HEK293 (cell line): ENCODE data around the gene ZNF681.

Source experiments
- CTCF ChIA-PET: fragments of 350-600 bp; formaldehyde crosslinking; extraction: SDS; loops from one replicate; lab custom pipeline; 2021; ENCODE audit warnings: antibody characterized with exemption; lab: Yijun Ruan, JAX
- POLR2A ChIA-PET: fragments of 300-600 bp; formaldehyde crosslinking; extraction: SDS; loops from one replicate; lab custom pipeline; 2020; ENCODE audit warnings: antibody characterized with exemption, inconsistent platforms; lab: Yijun Ruan, JAX
- H3K27ac ChIP-seq: fragments of 200-500 bp; sonication (Bioruptor generic); 2 replicates; pipeline ENCODE4 v1.5.1; 2014; ENCODE audit warnings: low read depth, low read length, control low read depth, inconsistent platforms; ENCODE audit errors: extremely low read depth
- H3K36me3 ChIP-seq, 2 experiments: fragments of 200-500 bp in 1 of 2; sonication (Bioruptor generic) in 1 of 2; 1 replicate in 1 of 2; 2 replicates in 1 of 2; pipeline ENCODE4 v1.5.1; 2014 to 2017; ENCODE audit warnings: inconsistent platforms in 2 of 2, low read length in 2 of 2; ENCODE audit not compliant: control insufficient read depth in 2 of 2, insufficient read depth in 1 of 2
- H3K4me1 ChIP-seq: fragments of 200-500 bp; sonication (Bioruptor generic); 2 replicates; pipeline ENCODE4 v1.5.1; 2014; ENCODE audit warnings: mild to moderate bottlenecking, low read length, inconsistent platforms; ENCODE audit not compliant: control insufficient read depth, insufficient read depth
- H3K4me3 ChIP-seq: 2 replicates; pipeline ENCODE4 v1.5.1; 2011; ENCODE audit warnings: low read depth, mild to moderate bottlenecking, control low read depth, low read length, moderate library complexity
- H3K9me3 ChIP-seq: fragments of 200-500 bp; sonication (Bioruptor generic); 2 replicates; pipeline ENCODE4 v1.5.1; 2014; ENCODE audit warnings: low read depth, low read length, inconsistent platforms; ENCODE audit not compliant: control insufficient read depth, insufficient read depth
- GFI1B ChIP-seq: fragments of 450-650 bp; formaldehyde crosslinking; IDR thresholded peaks from 2 replicates; pipeline ENCODE4 v1.5.1; 2016; ENCODE audit warnings: missing biosample characterization, missing genetic modification characterization
- GLI4 ChIP-seq: fragments of 450-650 bp; formaldehyde crosslinking; IDR thresholded peaks from 2 replicates; pipeline ENCODE4 v1.5.1; 2016; ENCODE audit warnings: missing biosample characterization, missing genetic modification characterization
- INSM2 ChIP-seq: fragments of 450-650 bp; formaldehyde crosslinking; IDR thresholded peaks from 2 replicates; pipeline ENCODE4 v1.5.1; 2016; ENCODE audit warnings: missing biosample characterization, missing genetic modification characterization
- MEIS1 ChIP-seq: sonication (generic); formaldehyde crosslinking; IDR thresholded peaks from 2 replicates; pipeline ENCODE4 v1.8.1; 2022; ENCODE audit warnings: missing genetic modification reagents, mild to moderate bottlenecking, borderline replicate concordance
- MYNN ChIP-seq: fragments of 450-650 bp; formaldehyde crosslinking; IDR thresholded peaks from 2 replicates; pipeline ENCODE4 v1.5.1; 2016; ENCODE audit warnings: missing biosample characterization, missing genetic modification characterization, borderline replicate concordance
- MZF1 ChIP-seq: fragments of 450-650 bp; formaldehyde crosslinking; IDR thresholded peaks from 2 replicates; pipeline ENCODE4 v1.5.1; 2017; ENCODE audit warnings: missing biosample characterization, missing genetic modification characterization, borderline replicate concordance
- SCRT2 ChIP-seq: fragments of 450-650 bp; formaldehyde crosslinking; IDR thresholded peaks from 2 replicates; pipeline ENCODE4 v1.5.1; 2016; ENCODE audit warnings: missing biosample characterization, missing genetic modification characterization
- ZNF146 ChIP-seq: fragments of 450-650 bp; formaldehyde crosslinking; IDR thresholded peaks from 2 replicates; pipeline ENCODE4 v1.5.1; 2016; ENCODE audit warnings: missing biosample characterization, missing genetic modification characterization
- ZNF174 ChIP-seq: fragments of 450-650 bp; formaldehyde crosslinking; IDR thresholded peaks from 2 replicates; pipeline ENCODE4 v1.5.0; 2017; ENCODE audit warnings: missing biosample characterization, mild to moderate bottlenecking, missing genetic modification characterization
- ZNF202 ChIP-seq: fragments of 450-650 bp; formaldehyde crosslinking; IDR thresholded peaks from 2 replicates; pipeline ENCODE4 v1.5.1; 2016; ENCODE audit warnings: missing biosample characterization, missing genetic modification characterization, borderline replicate concordance
- ZNF48 ChIP-seq: fragments of 450-650 bp; formaldehyde crosslinking; IDR thresholded peaks from 2 replicates; pipeline ENCODE4 v1.5.1; 2016; ENCODE audit warnings: missing biosample characterization, missing genetic modification characterization
- ZNF510 ChIP-seq: fragments of 450-650 bp; formaldehyde crosslinking; IDR thresholded peaks from 2 replicates; pipeline ENCODE4 v1.5.1; 2018; ENCODE audit warnings: mild to moderate bottlenecking, missing genetic modification characterization, missing biosample characterization; ENCODE audit not compliant: insufficient replicate concordance
- ZNF529 ChIP-seq: fragments of 450-650 bp; formaldehyde crosslinking; IDR thresholded peaks from 2 replicates; pipeline ENCODE4 v1.5.1; 2017; ENCODE audit warnings: missing genetic modification characterization, missing biosample characterization; ENCODE audit not compliant: insufficient replicate concordance
- ZNF558 ChIP-seq: fragments of 450-650 bp; formaldehyde crosslinking; IDR thresholded peaks from 2 replicates; pipeline ENCODE4 v1.5.1; 2016; ENCODE audit warnings: missing biosample characterization, missing genetic modification characterization
- ZNF600 ChIP-seq: fragments of 450-650 bp; formaldehyde crosslinking; IDR thresholded peaks from 2 replicates; pipeline ENCODE4 v1.5.1; 2016; ENCODE audit warnings: missing biosample characterization, missing genetic modification characterization
- ZNF660 ChIP-seq: fragments of 450-650 bp; IDR thresholded peaks from 2 replicates; pipeline ENCODE4 v1.5.1; 2018; ENCODE audit warnings: missing biosample characterization, mild to moderate bottlenecking, missing genetic modification characterization
- ZNF791 ChIP-seq: fragments of 450-650 bp; formaldehyde crosslinking; IDR thresholded peaks from 2 replicates; pipeline ENCODE4 v1.5.1; 2016; ENCODE audit warnings: missing biosample characterization, missing genetic modification characterization
- ZNF792 ChIP-seq: fragments of 450-650 bp; formaldehyde crosslinking; IDR thresholded peaks from 2 replicates; pipeline ENCODE4 v1.5.1; 2016; ENCODE audit warnings: missing biosample characterization, missing genetic modification characterization
- ZNF843 ChIP-seq: fragments of 450-650 bp; formaldehyde crosslinking; IDR thresholded peaks from 2 replicates; pipeline ENCODE4 v1.5.1; 2016; ENCODE audit warnings: missing biosample characterization, missing genetic modification characterization
- TF ChIP-seq, protein P1 (sequence below): fragments of 450-650 bp; formaldehyde crosslinking; IDR thresholded peaks from 2 replicates; pipeline ENCODE4 v1.5.1; 2016; ENCODE audit warnings: missing biosample characterization, missing genetic modification characterization
- TF ChIP-seq, protein P2 (sequence below): fragments of 450-650 bp; formaldehyde crosslinking; IDR thresholded peaks from 2 replicates; pipeline ENCODE4 v1.5.1; 2017; ENCODE audit warnings: missing biosample characterization, missing genetic modification characterization
- TF ChIP-seq, protein P3 (sequence below): fragments of 450-650 bp; formaldehyde crosslinking; IDR thresholded peaks from 2 replicates; pipeline ENCODE4 v1.5.1; 2017; ENCODE audit warnings: missing biosample characterization, missing genetic modification characterization
- TF ChIP-seq, protein P4 (sequence below): fragments of 450-650 bp; formaldehyde crosslinking; IDR thresholded peaks from 2 replicates; pipeline ENCODE4 v1.5.1; 2016; ENCODE audit warnings: missing biosample characterization, missing genetic modification characterization
- TF ChIP-seq, protein P5 (sequence below): fragments of 450-650 bp; formaldehyde crosslinking; conservative IDR thresholded peaks from 2 replicates; pipeline ENCODE4 v1.5.1; 2016; ENCODE audit warnings: low read depth, missing biosample characterization, missing genetic modification characterization

ZNF681 gene

DNA sequence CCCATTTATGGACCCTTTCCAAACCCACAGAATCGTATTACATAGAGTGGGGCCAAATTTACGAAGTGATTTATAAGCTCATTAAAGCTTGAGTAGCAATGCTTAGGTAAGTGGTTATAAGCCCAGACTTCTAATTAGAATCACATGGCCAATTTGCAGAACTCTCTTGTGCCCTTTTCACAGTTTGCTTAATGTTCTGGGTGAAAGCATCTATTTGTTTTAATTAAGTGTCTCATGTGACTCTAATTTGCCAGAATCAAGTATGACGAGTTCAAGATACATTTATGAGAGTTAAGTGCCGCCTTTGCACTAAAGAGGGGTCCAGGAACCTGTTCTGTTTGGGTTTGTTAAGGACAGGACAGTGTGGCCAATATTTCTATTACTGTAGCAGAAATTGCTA is 46.0 kb upstream of the ZNF681 start (continued):
- TF ChIP-seq GLI4 (tag by site-specific recombination) (no peak), ZNF202 (no peak), ZNF48 (no peak), ZNF510 (tag by site-specific recombination) (no peak), ZNF600 (tag by site-specific recombination) (no peak), ZNF792 (no peak)
- TF ChIP-seq, protein P1, sequence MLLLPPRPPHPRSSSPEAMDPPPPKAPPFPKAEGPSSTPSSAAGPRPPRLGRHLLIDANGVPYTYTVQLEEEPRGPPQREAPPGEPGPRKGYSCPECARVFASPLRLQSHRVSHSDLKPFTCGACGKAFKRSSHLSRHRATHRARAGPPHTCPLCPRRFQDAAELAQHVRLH (tag by site-specific recombination): no peak

GRCh38 chr19:23802290-23802689 is 43.6 kb upstream of the ZNF681 start:
- CTCF ChIA-PET: no interaction called here
- POLR2A ChIA-PET: no interaction called here
- Histone ChIP-seq H3K4me3 (no peak overlapping the region), H3K36me3 (no peaks in the 10 kb centered on the region), H3K27ac (no peak overlapping the region), H3K9me3 (no peaks in the 10 kb centered on the region), H3K4me1 (no peaks in the 10 kb centered on the region)
- TF ChIP-seq ZNF843 (tag by site-specific recombination) (no peak), ZNF791 (tag by site-specific recombination) (no peak)
- TF ChIP-seq, protein P2, sequence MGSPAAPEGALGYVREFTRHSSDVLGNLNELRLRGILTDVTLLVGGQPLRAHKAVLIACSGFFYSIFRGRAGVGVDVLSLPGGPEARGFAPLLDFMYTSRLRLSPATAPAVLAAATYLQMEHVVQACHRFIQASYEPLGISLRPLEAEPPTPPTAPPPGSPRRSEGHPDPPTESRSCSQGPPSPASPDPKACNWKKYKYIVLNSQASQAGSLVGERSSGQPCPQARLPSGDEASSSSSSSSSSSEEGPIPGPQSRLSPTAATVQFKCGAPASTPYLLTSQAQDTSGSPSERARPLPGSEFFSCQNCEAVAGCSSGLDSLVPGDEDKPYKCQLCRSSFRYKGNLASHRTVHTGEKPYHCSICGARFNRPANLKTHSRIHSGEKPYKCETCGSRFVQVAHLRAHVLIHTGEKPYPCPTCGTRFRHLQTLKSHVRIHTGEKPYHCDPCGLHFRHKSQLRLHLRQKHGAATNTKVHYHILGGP: no peak

- no peaks in the 10 kb centered on the region for H3K4me1 ChIP-seq
- no peaks in the 10 kb centered on the region for H3K9me3 ChIP-seq
- ChIA-PET POLR2A (no interaction called here), CTCF (no interaction called here)
- H3K36me3 ChIP-seq: no peaks in the 10 kb centered on the region
- H3K27ac ChIP-seq: no peak overlapping the region
- H3K4me3 ChIP-seq: no peak overlapping the region
- TF ChIP-seq INSM2 (no peak), SCRT2 (no peak), GFI1B (tag by site-specific recombination) (no peak), ZNF529 (no peak), MYNN (no peak), MEIS1 (CRISPR knock-in tag) (no peak), ZNF558 (tag by site-specific recombination) (no peak), ZNF146 (no peak), MZF1 (tag by site-specific recombination) (no peak), ZNF202 (no peak), ZNF660 (tag by site-specific recombination) (no peak), ZNF174 (tag by site-specific recombination) (no peak)
- TF ChIP-seq, protein P3, sequence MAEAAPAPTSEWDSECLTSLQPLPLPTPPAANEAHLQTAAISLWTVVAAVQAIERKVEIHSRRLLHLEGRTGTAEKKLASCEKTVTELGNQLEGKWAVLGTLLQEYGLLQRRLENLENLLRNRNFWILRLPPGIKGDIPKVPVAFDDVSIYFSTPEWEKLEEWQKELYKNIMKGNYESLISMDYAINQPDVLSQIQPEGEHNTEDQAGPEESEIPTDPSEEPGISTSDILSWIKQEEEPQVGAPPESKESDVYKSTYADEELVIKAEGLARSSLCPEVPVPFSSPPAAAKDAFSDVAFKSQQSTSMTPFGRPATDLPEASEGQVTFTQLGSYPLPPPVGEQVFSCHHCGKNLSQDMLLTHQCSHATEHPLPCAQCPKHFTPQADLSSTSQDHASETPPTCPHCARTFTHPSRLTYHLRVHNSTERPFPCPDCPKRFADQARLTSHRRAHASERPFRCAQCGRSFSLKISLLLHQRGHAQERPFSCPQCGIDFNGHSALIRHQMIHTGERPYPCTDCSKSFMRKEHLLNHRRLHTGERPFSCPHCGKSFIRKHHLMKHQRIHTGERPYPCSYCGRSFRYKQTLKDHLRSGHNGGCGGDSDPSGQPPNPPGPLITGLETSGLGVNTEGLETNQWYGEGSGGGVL (tag by site-specific recombination): no peak
- TF ChIP-seq, protein P4, sequence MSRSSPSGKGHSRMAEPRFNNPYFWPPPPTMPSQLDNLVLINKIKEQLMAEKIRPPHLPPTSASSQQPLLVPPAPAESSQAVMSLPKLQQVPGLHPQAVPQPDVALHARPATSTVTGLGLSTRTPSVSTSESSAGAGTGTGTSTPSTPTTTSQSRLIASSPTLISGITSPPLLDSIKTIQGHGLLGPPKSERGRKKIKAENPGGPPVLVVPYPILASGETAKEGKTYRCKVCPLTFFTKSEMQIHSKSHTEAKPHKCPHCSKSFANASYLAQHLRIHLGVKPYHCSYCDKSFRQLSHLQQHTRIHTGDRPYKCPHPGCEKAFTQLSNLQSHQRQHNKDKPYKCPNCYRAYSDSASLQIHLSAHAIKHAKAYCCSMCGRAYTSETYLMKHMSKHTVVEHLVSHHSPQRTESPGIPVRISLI (tag by site-specific recombination): no peak
- TF ChIP-seq, protein P5, sequence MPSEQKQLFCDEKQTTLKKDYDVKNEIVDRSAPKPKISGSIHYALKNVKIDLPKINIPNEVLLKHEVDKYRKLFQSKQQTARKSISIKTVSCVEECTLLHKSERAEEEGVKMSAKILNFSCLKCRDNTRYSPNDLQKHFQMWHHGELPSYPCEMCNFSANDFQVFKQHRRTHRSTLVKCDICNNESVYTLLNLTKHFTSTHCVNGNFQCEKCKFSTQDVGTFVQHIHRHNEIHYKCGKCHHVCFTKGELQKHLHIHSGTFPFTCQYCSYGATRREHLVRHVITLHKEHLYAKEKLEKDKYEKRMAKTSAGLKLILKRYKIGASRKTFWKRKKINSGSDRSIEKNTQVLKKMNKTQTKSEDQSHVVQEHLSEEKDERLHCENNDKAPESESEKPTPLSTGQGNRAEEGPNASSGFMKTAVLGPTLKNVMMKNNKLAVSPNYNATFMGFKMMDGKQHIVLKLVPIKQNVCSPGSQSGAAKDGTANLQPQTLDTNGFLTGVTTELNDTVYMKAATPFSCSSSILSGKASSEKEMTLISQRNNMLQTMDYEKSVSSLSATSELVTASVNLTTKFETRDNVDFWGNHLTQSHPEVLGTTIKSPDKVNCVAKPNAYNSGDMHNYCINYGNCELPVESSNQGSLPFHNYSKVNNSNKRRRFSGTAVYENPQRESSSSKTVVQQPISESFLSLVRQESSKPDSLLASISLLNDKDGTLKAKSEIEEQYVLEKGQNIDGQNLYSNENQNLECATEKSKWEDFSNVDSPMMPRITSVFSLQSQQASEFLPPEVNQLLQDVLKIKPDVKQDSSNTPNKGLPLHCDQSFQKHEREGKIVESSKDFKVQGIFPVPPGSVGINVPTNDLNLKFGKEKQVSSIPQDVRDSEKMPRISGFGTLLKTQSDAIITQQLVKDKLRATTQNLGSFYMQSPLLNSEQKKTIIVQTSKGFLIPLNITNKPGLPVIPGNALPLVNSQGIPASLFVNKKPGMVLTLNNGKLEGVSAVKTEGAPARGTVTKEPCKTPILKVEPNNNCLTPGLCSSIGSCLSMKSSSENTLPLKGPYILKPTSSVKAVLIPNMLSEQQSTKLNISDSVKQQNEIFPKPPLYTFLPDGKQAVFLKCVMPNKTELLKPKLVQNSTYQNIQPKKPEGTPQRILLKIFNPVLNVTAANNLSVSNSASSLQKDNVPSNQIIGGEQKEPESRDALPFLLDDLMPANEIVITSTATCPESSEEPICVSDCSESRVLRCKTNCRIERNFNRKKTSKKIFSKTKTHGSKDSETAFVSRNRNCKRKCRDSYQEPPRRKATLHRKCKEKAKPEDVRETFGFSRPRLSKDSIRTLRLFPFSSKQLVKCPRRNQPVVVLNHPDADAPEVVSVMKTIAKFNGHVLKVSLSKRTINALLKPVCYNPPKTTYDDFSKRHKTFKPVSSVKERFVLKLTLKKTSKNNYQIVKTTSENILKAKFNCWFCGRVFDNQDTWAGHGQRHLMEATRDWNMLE (tag by site-specific recombination): no peak
These were observed 43.1 kb upstream of the ZNF681 start for GRCh38 chr19:23801803-23802202.
